GM10266 (cell line): Measurements from ENCODE around the gene CAPN8.

Source experiments
- DNase-seq: peaks from one replicate; pipeline ENCODE4 v3.0.0; 2012; ENCODE audit errors: extremely low spot score
- CTCF ChIP-seq: IDR thresholded peaks from 2 replicates; pipeline ENCODE4 v1.5.1; 2012; ENCODE audit warnings: mild to moderate bottlenecking, low read depth; ENCODE audit not compliant: control insufficient read depth, insufficient read depth; ENCODE audit errors: missing control alignments

The CAPN8 gene

GRCh38 chr1:223515421-223515820 lies 150.1 kb downstream of the CAPN8 start:
- no peak for TF ChIP-seq CTCF
- DNase-seq, result no peak

GRCh38 chr1:223514644-223515043 lies 150.9 kb downstream of the CAPN8 start:
- TF ChIP-seq CTCF, result no peak

GRCh38 chr1:223513309-223513708 lies 152.2 kb downstream of the CAPN8 start:
- no peak for DNase-seq
- TF ChIP-seq CTCF, result no peak

More at GRCh38 chr1:223514644-223515043, 150.9 kb downstream of the CAPN8 start:
- DNase-seq, result no peak

- no peak for DNase-seq
- no peak for TF ChIP-seq CTCF
Measured at GRCh38 chr1:223512057-223512456, 153.4 kb downstream of the CAPN8 start.

GRCh38 chr1:223508796-223509195 lies 156.7 kb downstream of the CAPN8 start:
- no peak for TF ChIP-seq CTCF

GRCh38 chr1:223504741-223505140 lies 160.8 kb downstream of the CAPN8 start:
- TF ChIP-seq CTCF, result no peak
- no peak for DNase-seq

More at GRCh38 chr1:223508796-223509195, 156.7 kb downstream of the CAPN8 start:
- DNase-seq, result no peak

- DNase-seq, result no peak
- TF ChIP-seq CTCF, result no peak
Measured at GRCh38 chr1:223503348-223503747, 162.2 kb downstream of the CAPN8 start.
